HCEC 1CT (cell line): ENCODE results near the gene ZNHIT6.
"Not testable (repeated sequence)": the region's sequence is repeated elsewhere in the genome, so short reads cannot be mapped to it uniquely, and the experiment has no call there.

Experiments
- DNase-seq: peaks from one replicate; pipeline ENCODE4 v3.0.0-alpha.2; 2017

ZNHIT6 gene

GRCh38 chr1:85665932-85666331 is 42.3 kb downstream of the ZNHIT6 start:
- DNase-seq = no peak

- DNase-seq = no peak
These were observed 44.9 kb downstream of the ZNHIT6 start for GRCh38 chr1:85663382-85663781.

GRCh38 chr1:85661767-85662166 is 46.5 kb downstream of the ZNHIT6 start:
- no peak for DNase-seq

DNA sequence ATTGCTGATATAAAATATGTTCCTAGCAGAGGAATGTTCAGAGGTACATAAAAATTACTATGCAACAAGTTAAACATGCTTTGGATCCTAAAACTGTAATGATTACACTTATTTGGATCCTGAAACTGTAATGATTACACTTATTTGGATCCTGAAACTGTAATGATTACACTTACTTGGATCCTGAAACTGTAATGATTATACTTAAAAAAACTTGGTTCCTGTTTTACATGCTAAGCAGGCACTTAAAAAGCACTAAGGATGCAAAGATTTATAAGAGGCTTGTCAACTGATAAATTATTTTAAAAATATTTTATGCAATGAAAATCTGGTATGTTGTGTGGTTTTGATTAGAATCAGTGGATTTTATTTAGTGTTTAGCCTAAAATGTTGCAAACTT is 47.7 kb downstream of the ZNHIT6 start:
- DNase-seq = no peak

GRCh38 chr1:85659174-85659573 is 49.1 kb downstream of the ZNHIT6 start:
- DNase-seq = no peak

DNA sequence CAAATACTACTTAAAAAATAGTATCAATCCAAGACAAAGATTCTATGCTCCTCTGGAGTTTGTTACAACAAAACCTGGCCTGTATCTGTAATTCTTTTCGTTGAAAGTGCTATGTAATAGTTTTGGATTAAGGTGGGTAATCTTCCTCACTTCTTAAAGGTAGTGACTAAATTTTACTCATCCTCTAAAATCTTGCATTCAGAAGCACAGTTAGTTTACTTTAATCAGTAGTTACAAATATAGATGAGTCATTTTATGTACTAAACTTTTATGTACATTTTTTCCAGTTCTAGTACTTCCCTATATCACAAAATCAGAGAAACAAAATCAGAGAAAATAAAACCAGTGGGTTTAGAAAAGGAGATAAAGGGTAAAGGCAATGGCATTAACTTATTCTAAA is 51.3 kb downstream of the ZNHIT6 start:
- peak; percentile 29 for DNase-seq

GRCh38 chr1:85656256-85656655 is 52.0 kb downstream of the ZNHIT6 start:
- no peak for DNase-seq

GRCh38 chr1:85655315-85655714 is 52.9 kb downstream of the ZNHIT6 start:
- DNase-seq = no peak

- DNase-seq = peak; percentile 60
These were observed 54.0 kb downstream of the ZNHIT6 start for GRCh38 chr1:85654066-85654782.

DNA sequence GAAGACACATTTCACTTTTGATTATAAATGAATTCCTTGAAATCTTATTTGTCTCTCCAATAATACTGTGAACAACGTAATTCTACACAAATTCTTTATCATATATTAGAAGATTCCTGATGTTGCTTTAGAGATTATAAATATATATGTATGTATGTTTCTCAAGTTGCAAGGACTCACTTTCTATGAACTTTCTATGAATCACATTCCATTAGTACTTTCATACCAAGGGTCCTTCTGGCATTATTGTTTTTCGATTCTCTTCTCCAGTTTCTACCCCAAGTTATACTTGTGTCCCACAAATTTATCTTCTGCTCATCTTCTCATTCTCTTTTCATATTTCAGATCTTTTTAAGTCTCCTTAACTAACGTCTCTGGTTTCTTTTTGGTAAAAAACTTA is 55.9 kb downstream of the ZNHIT6 start:
- no peak for DNase-seq

DNA sequence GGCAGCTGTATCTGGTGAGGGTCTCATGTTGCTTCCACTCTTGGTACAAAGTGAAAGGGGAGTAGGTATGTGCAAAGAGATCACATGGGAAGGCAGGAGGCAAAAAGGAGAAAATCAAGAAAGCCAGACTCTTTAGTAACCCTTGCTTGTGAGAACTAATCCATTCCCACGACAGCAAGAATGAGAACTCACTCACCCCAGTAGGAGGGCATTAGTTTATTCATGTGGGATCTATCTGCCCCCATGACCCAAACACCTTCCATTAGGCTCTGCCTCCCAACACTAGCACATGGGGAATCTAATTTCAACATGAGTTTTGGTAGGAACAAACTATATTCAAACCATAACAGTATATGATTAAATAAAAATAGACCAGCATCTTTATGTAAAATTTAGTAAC is 57.6 kb downstream of the ZNHIT6 start:
- no peak for DNase-seq

DNA sequence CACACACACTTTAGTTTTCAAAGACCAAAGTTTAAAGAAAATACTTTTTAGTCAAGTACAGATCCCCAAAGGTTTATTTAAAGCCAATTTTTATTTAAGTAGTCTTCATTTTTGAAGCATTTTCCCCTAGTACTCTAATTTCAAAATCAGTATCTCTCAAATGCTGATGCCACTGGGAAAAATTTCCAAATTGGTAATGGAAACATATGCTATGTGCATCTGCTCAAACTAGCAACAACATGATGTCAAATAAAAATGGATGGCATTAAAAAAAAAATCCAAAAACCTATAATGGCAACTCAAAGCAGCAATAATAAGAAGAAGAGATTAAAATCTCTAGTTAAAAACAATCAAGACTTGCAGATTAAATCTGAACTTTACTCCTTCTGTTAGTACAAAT is 58.6 kb downstream of the ZNHIT6 start:
- DNase-seq = no peak

GRCh38 chr1:85641598-85642556 is 66.4 kb downstream of the ZNHIT6 start:
- not testable (repeated sequence) for DNase-seq

- DNase-seq = not testable (repeated sequence)
These were observed 68.3 kb downstream of the ZNHIT6 start for GRCh38 chr1:85639920-85640319.

DNA sequence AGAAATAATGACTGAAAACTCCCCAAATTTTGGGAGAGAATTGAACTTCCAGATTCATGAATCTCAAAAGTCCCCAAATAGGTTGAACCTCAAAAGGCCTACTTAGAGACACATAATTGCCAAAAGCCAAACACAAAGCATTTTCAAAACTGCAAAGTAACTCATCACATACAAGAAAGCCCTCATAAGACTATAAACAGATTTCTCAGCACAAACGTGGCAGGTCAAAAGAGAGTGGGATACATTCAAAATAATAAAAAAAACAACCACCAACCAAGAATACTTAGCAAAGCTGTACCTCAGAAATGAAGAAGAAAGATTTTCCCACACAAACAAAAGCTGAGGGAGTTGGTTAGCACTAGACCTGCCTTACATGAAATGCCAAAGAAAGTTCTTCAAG is 69.8 kb downstream of the ZNHIT6 start:
- DNase-seq = no peak

DNA sequence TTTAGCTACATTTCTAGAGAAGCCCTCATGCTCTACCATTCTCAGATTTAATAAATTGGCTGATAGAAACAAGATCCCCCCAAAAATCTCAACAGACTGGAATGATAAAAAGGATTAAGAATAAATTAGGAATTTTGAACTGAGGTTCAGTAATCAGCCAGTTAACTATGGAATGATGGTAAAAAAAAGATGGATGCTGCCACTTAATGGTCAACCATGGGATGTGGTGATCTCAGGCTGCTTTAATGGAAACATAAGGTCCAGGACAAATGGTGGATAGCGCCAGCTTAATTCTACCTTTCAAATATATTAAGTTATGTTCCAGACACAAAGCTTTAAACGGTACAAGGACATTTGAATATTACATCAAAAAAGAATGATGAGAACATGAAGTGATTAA is 77.7 kb downstream of the ZNHIT6 start:
- no peak for DNase-seq

DNA sequence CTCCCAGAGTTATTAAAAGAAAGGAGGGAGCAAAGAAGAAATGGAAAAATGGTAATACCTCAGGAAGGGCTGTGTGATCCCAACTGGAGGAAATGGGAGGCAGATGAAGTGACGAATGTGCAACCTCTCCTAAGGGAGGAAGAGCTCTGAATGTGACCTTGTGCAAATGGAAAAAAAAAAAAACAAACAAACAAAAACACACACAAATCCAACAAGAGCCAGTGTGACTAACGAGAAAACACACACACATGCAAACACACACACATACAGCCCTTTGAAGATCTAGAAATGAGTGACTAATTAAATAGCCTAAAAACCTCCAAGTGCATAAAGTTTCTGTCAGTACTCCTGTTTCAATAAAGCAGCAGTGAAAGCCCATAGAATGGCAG is 78.7 kb downstream of the ZNHIT6 start:
- peak; percentile 58 for DNase-seq

GRCh38 chr1:85628791-85629531 is 79.3 kb downstream of the ZNHIT6 start:
- peak; percentile 85 for DNase-seq

- DNase-seq = no peak
These were observed 81.4 kb downstream of the ZNHIT6 start for GRCh38 chr1:85626818-85627217.

GRCh38 chr1:85624361-85624760 is 83.9 kb downstream of the ZNHIT6 start:
- DNase-seq = no peak

GRCh38 chr1:85623061-85623471 is 85.2 kb downstream of the ZNHIT6 start:
- DNase-seq = peak; percentile 79

- no peak for DNase-seq
These were observed 86.8 kb downstream of the ZNHIT6 start for GRCh38 chr1:85621430-85621829.

DNA sequence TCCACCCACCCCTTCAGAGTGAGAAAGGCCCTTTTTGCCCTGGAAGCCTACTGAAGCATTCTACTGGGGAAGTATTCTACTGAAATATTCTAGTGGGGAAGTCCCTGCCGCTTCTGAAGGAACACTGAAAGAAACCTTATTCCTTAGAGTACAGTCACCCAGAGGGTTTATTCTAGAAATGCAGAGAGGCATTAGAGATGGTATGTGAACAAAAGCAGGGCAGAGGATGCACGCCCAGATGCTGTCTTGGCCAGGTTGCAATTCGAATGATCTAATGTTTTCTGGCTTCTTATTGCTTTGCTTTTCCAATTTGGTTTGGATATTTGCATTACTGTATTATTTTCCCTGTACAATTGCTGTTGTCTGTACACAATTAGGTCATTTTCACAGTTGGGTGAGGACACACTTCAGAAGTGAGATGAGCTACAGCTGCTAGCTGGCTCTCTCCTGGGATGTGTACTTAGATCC is 90.6 kb downstream of the ZNHIT6 start:
- DNase-seq = peak; percentile 42
